ENCODE results near the gene SLC16A13. TPM values are rescaled to one million over a fixed set of nuclear protein-coding genes. Genes with fewer than 3 reads are reported as not detected.
"Not testable (repeated sequence)": the region's sequence is repeated elsewhere in the genome, so short reads cannot be mapped to it uniquely, and the experiment has no call there.

Gene SLC16A13
- polyA plus RNA-seq, 3 donors from 2014 or later = 0.49 to 2.6 (median 2.1) TPM

DNA sequence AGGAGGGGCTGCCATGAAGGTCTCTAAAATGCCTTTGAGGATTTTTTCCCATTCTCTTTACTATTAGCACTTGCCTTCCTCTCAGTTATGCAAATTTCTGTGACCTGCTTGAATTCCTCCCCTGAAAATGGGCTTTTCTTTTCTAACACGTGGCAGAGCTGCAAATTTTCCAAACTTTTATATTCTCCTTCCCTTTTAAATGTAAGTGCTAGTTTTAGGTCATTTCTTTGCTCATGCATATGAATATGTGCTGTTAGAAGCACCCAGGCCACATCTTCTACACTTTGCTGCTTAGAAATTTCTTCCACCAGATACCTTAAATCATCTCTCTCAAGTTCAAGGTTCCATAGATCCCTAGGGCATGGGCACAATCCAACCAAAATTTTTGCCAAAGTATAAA, 32.5 kb downstream of the SLC16A13 start:
- Mint-ChIP-seq H3K4me1 (peaks cover 0 to 5% of the 10 kb centered on the region in 2 donors), H3K27me3 (ENCODE audit: low read depth in 3 of 3) (peaks cover 1 to 8% (median 5%) of the 10 kb centered on the region in 3 donors), H3K27ac (no peak overlapping the region), H3K36me3 (peaks cover 4 to 14% (median 11%) of the 10 kb centered on the region in 3 donors), H3K9me3 (peaks cover 6 to 18% (median 10%) of the 10 kb centered on the region in 6 donors), H3K4me3 (no peak overlapping the region)
- DNase-seq = no peak

DNA sequence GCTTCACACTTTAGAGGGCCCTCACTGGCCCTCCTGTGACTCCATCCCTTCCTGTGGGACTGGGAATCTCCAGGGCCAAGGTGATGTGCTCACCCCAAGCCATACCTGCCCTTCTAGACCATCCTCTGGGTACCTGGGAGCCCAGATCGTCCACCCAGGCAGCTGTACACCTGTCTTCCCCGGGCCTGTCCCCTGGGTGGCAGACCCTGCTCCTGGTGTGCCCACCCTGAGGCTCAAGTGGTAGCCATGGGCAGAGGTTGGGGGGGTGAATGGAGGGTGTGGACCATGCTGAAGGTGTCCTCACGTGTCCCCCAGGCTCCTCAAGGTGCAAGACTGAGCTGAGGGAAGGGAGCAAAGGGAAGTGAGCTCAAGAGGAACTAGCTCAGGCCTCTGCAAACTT, 34.9 kb downstream of the SLC16A13 start:
- Mint-ChIP-seq H3K4me3 (no peak overlapping the region), H3K9me3 (peaks cover 6 to 18% (median 10%) of the 10 kb centered on the region in 6 donors), H3K27ac (no peak overlapping the region)

DNA sequence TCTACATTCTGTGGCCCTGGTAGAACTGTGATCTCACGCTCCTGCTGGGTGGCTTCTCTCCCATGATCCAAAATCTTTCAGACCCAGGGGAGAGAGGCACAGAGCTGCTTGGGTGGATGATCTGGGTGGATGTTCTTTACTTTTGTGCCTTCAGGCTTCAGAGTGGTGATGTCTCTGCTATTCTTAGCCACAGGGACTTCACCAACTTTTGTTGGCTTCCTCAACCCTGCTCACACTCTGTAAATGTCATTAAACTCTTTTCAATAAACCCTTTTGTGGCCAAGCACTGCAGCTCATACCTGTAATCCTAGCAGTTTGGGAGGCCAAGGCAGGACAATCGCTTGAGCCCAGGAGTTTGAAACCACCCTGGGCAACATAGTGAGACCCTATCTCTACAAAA, 36.6 kb downstream of the SLC16A13 start:
- Mint-ChIP-seq H3K4me3 (no peak overlapping the region), H3K4me1 (peaks cover 0 to 5% of the 10 kb centered on the region in 2 donors), H3K36me3 (peaks cover 4 to 12% (median 11%) of the 10 kb centered on the region in 3 donors), H3K27ac (peak overlapping the region in 1 of 6 donors; percentile 37), H3K27me3 (ENCODE audit: low read depth in 3 of 3) (peaks cover 0 to 3% (median 0%) of the 10 kb centered on the region in 3 donors), H3K9me3 (peaks cover 4 to 18% (median 10%) of the 10 kb centered on the region in 6 donors)
- DNase-seq = no peak

More for the DNA sequence above, 34.9 kb downstream of the SLC16A13 start:
- peaks cover 0 to 5% of the 10 kb centered on the region in 2 donors for H3K4me1 Mint-ChIP-seq
- peaks cover 0 to 4% (median 3%) of the 10 kb centered on the region in 3 donors for H3K27me3 Mint-ChIP-seq (ENCODE audit: low read depth in 3 of 3)
- DNase-seq = no peak
- peaks cover 4 to 12% (median 11%) of the 10 kb centered on the region in 3 donors for H3K36me3 Mint-ChIP-seq

DNA sequence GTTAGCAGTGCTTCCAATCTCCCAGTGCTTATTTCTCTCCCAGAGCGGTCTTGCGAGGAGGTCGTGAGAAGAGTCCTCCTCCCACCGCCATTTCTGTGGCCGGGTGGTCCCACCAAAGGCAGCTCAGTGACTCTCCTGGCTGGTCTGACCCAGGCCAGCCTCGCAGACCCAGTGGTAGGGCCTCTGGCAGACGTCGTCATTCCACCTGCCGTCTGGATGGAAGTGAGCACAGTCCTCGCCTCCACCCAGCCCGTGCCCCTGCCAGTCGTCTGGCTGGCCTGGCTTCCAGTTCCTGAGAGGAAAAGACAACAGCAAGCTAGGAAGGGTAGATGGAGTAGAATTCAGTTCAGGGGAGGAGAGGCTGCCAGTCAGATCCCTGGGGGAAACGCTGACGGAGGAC, 39.1 kb downstream of the SLC16A13 start:
- Mint-ChIP-seq H3K27me3 (ENCODE audit: low read depth in 3 of 3) (no peaks in the 10 kb centered on the region), H3K36me3 (no peaks in the 10 kb centered on the region), H3K4me1 (peaks cover 5 to 12% of the 10 kb centered on the region in 2 donors), H3K27ac (no peak overlapping the region), H3K9me3 (no peaks in the 10 kb centered on the region), H3K4me3 (no peak overlapping the region)
- DNase-seq = no peak

DNA sequence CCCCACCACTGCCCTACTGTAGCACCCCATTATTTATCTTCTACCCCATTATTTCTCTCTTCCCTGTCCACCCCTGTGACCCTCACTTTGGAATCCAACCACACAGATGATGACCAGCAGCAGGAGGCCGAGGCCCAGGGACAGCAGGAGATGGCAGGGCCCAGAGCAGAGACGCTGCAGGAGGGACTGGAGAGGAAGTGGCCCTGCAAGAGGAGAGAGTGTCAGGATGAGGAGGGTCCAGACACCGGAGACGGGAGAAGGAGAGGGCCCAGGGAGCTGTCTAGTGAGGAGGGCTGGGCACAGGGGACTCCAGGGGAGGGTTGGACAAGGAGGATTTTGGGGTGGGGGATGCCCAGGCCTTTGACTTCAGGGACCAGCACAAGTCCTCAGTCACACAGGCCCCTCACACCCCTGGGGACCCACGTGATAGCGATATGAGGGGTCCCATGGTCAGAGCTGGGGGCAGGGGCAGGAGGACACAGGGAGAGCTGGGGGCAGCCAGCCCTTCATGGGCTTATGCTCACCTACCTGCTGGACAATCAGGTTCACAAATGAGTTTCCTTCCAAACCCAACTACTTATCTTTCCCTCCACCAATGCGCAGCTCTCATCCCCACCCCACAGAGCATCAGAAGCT, 42.2 kb downstream of the SLC16A13 start:
- Mint-ChIP-seq H3K4me1 (peaks cover 32 to 40% of the 10 kb centered on the region in 2 donors), H3K4me3 (no peak overlapping the region), H3K36me3 (no peaks in the 10 kb centered on the region), H3K27ac (peak overlapping the region in 1 of 6 donors; percentile 34), H3K27me3 (ENCODE audit: low read depth in 3 of 3) (peaks cover 0 to 6% (median 1%) of the 10 kb centered on the region in 3 donors), H3K9me3 (no peaks in the 10 kb centered on the region)
- no peak for DNase-seq

DNA sequence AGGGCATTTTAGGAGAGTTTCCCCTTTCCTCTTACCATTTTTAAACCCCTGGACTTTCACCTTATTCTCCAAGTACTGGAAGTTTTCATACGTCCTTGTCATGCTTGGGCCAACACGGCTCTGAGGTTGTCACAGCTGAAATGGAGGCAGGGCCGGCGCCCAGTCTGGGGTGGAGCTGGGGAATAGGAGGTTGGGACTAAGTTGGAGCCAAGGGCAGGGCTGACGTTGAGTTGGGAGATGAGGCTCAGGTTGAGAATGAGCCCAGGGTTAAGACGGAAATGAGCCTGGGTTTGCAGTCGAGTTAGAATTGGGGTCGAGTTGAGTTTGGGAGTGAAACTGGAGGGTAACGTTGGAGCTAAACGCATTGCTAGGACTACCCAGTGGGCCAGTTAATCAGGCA, 42.9 kb downstream of the SLC16A13 start:
- DNase-seq = no peak
- peaks cover 1 to 7% (median 2%) of the 10 kb centered on the region in 3 donors for H3K27me3 Mint-ChIP-seq (ENCODE audit: low read depth in 3 of 3)
- no peak overlapping the region for H3K4me3 Mint-ChIP-seq
- no peaks in the 10 kb centered on the region for H3K36me3 Mint-ChIP-seq
- H3K27ac Mint-ChIP-seq = peak overlapping the region in 2 of 6 donors; percentile 34 to 40
- no peaks in the 10 kb centered on the region for H3K9me3 Mint-ChIP-seq
- peaks cover 37 to 44% of the 10 kb centered on the region in 2 donors for H3K4me1 Mint-ChIP-seq

DNA sequence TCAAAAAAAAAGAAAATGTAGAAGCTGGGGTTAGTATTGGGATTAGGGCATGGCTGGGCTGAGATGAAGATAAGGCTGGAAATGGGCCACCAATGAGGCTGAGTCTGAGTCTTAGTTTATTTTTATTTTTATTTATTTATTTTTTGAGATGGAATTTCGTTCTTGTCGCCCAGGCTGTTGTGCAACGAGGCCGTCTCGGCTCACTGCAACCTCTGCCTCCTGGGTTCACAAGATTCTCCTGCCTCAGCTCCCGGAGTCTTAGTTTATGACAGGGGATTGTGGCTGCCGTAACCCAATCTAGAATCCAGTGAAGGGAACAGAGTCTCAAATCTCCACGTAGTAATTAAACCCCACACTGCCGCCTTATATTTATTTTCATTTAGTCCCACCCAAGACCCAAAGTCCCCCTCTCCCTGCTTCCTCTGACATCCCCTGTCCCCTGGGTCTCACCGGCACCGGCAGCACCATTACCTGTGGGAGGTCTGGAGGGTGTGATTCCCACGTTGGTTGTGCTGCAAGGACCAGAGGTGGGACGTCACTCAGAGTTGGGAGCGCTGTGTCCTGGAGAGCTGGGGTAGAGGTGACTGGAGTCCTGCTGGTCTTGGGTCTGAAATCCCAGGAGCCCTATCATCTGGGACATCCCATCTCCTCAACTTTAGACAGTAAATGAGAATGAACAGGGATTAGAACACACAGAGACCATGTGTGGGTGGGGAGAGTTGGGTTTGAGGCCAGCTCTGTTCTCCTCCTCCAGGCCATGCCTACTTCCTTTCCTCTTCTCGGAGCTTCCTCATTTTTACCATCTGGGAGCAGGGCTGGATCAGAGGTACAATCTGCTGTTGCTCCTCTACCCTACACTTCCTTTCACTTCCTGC, 44.0 kb downstream of the SLC16A13 start, which contains the start of gene CLEC10A:
CLEC10A (minus strand) TSS at position 671 of the 875 bp plus-strand sequence. CDS start 1,439 bp downstream, outside the sequence.
- Mint-ChIP-seq H3K27me3 (ENCODE audit: low read depth in 3 of 3) (peaks cover 3 to 10% (median 5%) of the 10 kb centered on the region in 3 donors), H3K27ac (peak within 1 kb of the TSS in 3 of 6 donors; percentile 29 to 49 (median 40)), H3K4me1 (peaks cover 47 to 54% of the 10 kb centered on the region in 2 donors)

DNA sequence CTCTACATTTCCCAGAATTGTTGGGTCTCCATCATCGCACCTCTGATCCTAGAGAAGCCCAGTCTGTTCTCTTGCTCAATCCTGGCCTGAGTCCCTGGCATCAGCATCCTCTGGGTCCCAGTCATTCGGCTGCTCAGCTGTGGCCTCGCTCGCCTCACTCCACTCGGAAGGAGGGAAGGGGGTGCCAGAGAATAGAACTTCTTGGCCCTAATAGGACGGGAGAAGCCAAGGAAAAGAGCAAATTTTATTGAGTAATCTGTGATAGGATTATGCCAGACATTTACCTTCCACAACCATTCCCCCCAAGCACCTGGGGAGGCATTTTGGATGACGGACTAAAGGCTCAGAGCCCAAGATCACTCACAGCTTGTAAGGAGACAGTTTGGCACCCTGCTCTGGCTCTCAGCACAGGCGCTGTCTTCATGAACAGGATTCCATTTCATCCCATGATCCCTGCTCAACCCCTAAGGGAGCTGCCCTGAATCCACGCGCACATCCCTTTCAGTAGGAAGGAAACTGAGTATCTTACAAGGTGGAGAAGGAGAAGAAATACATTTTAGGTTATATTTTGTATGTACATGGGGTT, 44.7 kb downstream of the SLC16A13 start:
- H3K4me1 Mint-ChIP-seq = peaks cover 47 to 54% of the 10 kb centered on the region in 2 donors
- peak overlapping the region in 3 of 5 donors; percentile 5 to 29 (median 8) for H3K4me3 Mint-ChIP-seq
- no peaks in the 10 kb centered on the region for H3K36me3 Mint-ChIP-seq
- no peaks in the 10 kb centered on the region for H3K9me3 Mint-ChIP-seq
- DNase-seq = no peak
- H3K27ac Mint-ChIP-seq = peak overlapping the region in 2 of 6 donors; percentile 29 to 49
- peaks cover 3 to 11% (median 5%) of the 10 kb centered on the region in 3 donors for H3K27me3 Mint-ChIP-seq (ENCODE audit: low read depth in 3 of 3)

More for the DNA sequence above, 44.0 kb downstream of the SLC16A13 start, which contains the start of gene CLEC10A:
- DNase-seq = no peak
- Mint-ChIP-seq H3K4me3 (peak within 1 kb of the TSS in 4 of 5 donors; percentile 5 to 44 (median 18)), H3K36me3 (no peaks in the 10 kb centered on the region), H3K9me3 (no peaks in the 10 kb centered on the region)

DNA sequence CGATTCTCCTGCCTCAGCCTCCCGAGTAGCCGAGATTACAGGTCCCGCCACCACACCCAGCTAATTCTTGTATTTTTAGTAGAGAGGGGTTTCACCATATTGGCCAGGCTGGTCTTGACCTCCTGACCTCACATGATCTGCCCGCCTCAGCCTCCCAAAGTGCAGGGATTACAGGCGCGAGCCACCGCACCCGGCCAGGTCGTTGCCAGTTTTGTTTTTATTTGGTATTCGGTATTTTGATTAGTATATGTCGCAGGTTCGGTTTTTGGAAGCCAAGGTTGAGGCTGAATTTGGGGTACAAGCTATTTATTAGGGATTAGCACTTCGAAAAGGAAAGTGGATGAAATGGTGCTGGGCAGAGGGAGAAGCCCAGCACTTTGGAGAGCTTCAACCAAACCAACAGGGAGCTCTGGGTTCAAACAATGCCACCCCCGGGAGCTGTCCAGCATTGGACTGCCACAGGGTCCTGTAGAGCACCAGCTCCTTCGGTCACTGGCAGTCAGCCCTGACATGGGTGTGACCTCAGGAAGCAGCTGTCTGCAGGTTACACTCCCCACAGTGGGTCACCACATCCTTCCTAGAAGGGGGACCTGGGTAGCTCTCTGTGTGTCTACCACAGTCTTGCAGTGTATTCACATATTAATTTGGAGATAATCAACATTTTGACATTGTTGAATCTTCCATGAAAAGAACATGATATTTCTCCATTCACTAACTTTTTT, 45.7 kb downstream of the SLC16A13 start:
- peak overlapping the region in 5 of 6 donors; percentile 17 to 63 (median 32) for H3K27ac Mint-ChIP-seq
- H3K36me3 Mint-ChIP-seq = no peaks in the 10 kb centered on the region
- peaks cover 5 to 12% (median 9%) of the 10 kb centered on the region in 3 donors for H3K27me3 Mint-ChIP-seq (ENCODE audit: low read depth in 3 of 3)
- H3K4me1 Mint-ChIP-seq = peaks cover 47 to 54% of the 10 kb centered on the region in 2 donors
- H3K9me3 Mint-ChIP-seq = no peaks in the 10 kb centered on the region
- DNase-seq = peak; percentile 78 to 81 (median 78)
- H3K4me3 Mint-ChIP-seq = peak overlapping the region; percentile 75 to 82 (median 80)

DNA sequence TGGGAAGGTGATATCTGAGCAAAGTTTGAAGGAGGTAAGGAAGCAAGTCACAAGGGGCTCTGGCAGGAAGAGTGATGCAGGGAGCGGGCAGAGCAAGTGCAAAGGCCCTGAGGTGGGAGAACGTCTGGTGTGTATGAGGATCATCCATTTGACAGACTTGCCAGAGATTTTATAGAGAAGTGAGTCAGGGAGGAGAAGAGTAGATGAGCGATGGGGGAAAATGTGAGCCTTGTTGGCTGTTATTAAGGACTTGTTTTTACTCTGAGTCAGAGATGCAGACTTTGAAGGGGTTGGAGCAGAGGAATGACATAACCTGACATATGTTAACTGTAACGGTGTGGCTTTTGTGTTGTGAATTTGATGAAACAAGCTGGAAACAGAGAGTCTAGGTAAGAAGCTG, 47.8 kb downstream of the SLC16A13 start:
- peak overlapping the region in 2 of 5 donors; percentile 9 to 57 for H3K4me3 Mint-ChIP-seq
- H3K27me3 Mint-ChIP-seq (ENCODE audit: low read depth in 3 of 3) = peaks cover 5 to 12% (median 10%) of the 10 kb centered on the region in 3 donors
- no peak for DNase-seq
- H3K27ac Mint-ChIP-seq = peak overlapping the region in 2 of 6 donors; percentile 39 to 65
- H3K36me3 Mint-ChIP-seq = no peaks in the 10 kb centered on the region
- H3K4me1 Mint-ChIP-seq = peaks cover 46 to 54% of the 10 kb centered on the region in 2 donors
- no peaks in the 10 kb centered on the region for H3K9me3 Mint-ChIP-seq

DNA sequence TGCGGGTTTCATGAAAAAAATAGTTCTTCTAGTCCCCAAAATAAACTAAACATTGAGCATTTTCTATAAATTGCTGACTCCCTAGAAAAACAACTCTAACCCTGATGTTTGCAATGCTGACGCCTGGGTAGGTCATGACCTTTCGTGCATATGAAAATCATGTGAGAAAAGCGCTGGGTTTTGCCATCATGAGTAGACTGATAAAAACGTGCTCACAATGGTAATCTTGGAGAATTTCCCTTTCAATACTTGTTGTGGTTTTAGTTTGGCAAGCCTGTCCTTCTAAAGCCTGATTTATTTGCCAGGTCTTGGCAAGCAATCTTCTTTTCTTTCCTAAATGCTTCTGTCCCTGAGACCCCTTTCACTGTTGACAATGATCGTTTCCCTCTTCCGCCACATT, 48.3 kb downstream of the SLC16A13 start:
- Mint-ChIP-seq H3K9me3 (no peaks in the 10 kb centered on the region), H3K4me3 (peak overlapping the region in 3 of 5 donors; percentile 14 to 54 (median 49)), H3K27me3 (ENCODE audit: low read depth in 3 of 3) (peaks cover 5 to 12% (median 10%) of the 10 kb centered on the region in 3 donors), H3K27ac (peak overlapping the region in 2 of 6 donors; percentile 11 to 49), H3K4me1 (peaks cover 42 to 49% of the 10 kb centered on the region in 2 donors), H3K36me3 (no peaks in the 10 kb centered on the region)
- no peak for DNase-seq

DNA sequence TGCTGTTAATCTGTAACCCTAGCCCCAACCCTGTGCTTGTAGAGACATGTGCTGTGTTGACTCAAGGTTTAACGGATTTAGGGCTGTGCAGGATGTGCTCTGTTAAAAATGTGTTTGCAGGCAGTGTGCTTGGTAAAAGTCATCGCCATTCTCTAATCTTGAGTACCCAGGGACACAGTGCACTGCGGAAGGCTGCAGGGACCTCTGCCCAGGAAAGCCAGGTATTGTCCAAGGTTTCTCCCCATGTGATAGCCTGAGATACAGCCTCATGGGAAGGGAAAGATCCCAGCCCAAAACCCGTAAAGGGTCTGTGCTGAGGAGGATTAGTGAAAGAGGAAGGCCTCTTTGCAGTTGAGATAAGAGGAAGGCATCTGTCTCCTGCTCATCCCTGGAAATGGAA, 52.6 kb downstream of the SLC16A13 start:
- H3K27ac Mint-ChIP-seq, H3K9me3 Mint-ChIP-seq, H3K36me3 Mint-ChIP-seq, DNase-seq, H3K4me3 Mint-ChIP-seq: not testable (repeated sequence)
- Mint-ChIP-seq H3K4me1 (peaks cover 12 to 15% of the 10 kb centered on the region in 2 donors), H3K27me3 (ENCODE audit: low read depth in 3 of 3) (peaks cover 4 to 14% (median 6%) of the 10 kb centered on the region in 3 donors)

DNA sequence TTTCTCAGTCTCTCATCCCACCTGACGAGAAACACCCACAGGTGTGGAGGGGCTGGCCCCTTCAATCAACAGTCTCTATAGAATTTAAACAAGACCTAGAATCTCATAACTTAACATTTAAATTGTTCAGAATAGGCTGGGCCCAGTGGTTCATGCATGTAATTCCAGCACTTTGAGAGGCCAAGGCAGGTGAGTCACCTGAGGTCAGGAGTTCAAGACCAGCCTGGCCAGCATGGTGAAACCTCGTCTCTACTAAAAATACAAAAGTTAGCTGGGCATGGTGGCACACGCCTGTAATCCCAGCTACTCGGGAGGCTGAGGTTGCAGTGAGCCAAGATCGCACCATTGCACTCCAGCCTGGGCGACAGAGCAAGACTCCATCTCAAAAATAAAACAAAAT, 53.8 kb downstream of the SLC16A13 start:
- H3K27ac Mint-ChIP-seq, H3K4me3 Mint-ChIP-seq: not testable (repeated sequence)

More for the DNA sequence above, 53.8 kb downstream of the SLC16A13 start:
- not testable (repeated sequence) for DNase-seq, H3K36me3 Mint-ChIP-seq, H3K9me3 Mint-ChIP-seq
- Mint-ChIP-seq H3K4me1 (peaks cover 7 to 15% of the 10 kb centered on the region in 2 donors), H3K27me3 (ENCODE audit: low read depth in 3 of 3) (peaks cover 0 to 13% (median 4%) of the 10 kb centered on the region in 3 donors)
